GM12873 (cell line): Measurements from ENCODE around the gene ADAMTSL5.

Experiments used
- TF ChIP-seq, protein P1 (sequence below): IDR thresholded peaks from 2 replicates; pipeline ENCODE4 v1.5.1; 2012; ENCODE audit warnings: low read depth, mild to moderate bottlenecking, moderate library complexity, low read length, control low read depth; ENCODE audit not compliant: insufficient read depth; ENCODE audit errors: missing control alignments

Gene ADAMTSL5

DNA sequence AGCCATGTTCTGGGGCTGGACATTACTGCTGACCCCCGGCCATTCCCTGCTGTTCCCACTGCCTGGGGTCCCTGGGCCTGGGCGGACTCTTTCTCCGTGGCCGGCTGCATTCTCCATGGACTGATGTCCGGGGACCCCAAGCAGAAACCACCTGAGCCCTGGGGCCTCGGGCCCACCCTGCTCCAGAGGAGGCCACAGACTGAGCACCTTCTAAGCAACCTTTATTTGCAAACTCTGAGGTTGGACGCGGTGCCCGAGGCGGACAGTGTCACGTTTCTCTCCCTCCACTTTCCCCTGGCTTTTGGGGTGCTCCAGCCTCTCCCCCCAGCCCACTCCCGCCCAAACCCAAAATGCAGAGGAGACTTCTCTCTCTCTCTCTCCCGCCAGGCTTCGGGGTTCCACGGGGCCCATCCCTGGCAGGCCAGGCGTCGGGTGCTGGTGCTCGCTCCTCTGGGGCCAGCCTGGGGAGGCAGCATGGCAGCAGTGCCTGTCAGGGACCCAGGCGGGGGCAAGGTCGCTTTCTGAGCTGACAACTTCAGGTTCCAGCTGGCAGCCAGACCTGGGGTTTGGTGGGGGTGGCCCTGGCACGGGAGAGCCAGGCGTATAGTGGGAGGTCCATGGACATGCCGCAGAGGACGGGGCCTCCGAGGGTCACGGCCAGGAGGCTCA lies 31.5 kb downstream of the ADAMTSL5 start:
- TF ChIP-seq, protein P1, sequence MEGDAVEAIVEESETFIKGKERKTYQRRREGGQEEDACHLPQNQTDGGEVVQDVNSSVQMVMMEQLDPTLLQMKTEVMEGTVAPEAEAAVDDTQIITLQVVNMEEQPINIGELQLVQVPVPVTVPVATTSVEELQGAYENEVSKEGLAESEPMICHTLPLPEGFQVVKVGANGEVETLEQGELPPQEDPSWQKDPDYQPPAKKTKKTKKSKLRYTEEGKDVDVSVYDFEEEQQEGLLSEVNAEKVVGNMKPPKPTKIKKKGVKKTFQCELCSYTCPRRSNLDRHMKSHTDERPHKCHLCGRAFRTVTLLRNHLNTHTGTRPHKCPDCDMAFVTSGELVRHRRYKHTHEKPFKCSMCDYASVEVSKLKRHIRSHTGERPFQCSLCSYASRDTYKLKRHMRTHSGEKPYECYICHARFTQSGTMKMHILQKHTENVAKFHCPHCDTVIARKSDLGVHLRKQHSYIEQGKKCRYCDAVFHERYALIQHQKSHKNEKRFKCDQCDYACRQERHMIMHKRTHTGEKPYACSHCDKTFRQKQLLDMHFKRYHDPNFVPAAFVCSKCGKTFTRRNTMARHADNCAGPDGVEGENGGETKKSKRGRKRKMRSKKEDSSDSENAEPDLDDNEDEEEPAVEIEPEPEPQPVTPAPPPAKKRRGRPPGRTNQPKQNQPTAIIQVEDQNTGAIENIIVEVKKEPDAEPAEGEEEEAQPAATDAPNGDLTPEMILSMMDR: no peak

DNA sequence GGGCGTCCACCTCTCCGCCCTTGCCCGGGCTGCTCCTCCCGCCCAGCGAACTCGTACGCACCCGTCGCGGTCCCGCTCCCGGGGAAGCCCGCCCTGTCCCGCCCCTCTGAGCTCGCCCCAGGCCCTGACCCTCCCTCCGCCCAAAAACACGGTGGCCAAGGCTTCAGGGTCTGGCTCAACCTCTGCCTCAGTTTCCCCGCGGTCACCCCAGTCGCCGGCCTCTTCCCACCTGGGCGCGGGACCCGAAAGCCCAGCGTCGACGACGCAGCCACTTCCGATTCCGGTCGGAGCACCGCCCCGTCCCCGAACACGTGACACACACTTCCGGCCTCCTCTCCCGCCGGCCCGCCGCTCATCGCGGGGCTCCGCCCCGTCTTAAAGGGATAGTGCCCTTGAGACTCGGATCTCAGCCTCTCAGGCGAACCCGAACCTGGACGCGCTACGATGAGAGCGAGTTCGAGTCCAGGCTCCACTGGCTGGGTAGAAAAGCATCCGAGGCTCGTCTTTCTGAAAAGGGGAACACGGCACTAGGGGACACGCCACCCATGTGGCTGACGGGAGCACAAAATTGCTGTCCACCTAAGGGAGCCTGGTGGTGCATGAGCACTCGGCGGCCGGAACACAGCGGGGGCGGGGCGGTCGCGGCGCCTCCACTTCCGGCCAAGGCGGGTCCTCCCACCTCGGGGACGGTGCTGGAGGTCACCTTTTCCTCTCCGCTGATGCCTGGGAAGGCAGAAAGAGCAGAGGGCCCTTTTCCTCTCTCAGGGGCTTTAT lies 33.7 kb downstream of the ADAMTSL5 start, which contains the start of gene C19orf25:
C19orf25 (minus strand) TSS at position 282 of the 774 bp plus-strand sequence. CDS start 312 bp downstream, outside the sequence.
- TF ChIP-seq, protein P1: no peak

DNA sequence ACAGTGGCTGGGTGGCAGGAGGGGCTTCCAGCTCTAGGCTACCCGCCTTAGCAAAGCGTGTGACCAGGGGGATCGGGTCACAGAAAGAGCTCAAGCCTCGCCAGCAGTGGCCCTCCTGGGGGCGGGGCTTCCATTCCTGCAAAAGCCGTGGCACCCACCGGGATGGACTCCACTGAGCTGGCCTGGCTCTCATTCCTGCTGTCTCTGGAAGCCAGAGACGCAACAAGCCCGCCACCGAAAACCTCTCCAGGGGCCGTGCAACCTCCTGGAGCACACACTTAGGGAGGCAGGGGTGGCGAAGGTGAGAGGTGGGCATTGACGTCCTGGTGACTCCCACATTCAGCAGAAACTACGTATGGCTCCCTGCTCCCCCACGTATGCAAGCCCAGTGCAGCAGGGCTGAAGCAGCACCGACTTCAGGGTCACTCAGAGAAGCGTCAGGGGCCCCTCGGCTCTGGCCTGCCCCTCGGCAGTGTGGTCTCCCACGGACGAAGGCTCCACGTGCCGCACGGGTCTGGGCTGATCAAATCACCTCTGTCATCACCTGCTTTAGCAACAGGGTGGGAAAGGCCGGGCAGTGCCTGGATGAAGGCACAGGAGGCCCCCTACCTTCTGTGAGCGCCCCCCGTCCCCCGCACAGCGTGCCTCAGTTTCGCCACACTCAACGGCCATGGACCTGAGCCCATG lies 36.9 kb downstream of the ADAMTSL5 start:
- TF ChIP-seq, protein P1: no peak

- TF ChIP-seq, protein P1: no peak
These were observed 38.0 kb downstream of the ADAMTSL5 start for GRCh38 chr19:1474765-1475351.

GRCh38 chr19:1474011-1474764 lies 38.6 kb downstream of the ADAMTSL5 start:
- TF ChIP-seq, protein P1: no peak

DNA sequence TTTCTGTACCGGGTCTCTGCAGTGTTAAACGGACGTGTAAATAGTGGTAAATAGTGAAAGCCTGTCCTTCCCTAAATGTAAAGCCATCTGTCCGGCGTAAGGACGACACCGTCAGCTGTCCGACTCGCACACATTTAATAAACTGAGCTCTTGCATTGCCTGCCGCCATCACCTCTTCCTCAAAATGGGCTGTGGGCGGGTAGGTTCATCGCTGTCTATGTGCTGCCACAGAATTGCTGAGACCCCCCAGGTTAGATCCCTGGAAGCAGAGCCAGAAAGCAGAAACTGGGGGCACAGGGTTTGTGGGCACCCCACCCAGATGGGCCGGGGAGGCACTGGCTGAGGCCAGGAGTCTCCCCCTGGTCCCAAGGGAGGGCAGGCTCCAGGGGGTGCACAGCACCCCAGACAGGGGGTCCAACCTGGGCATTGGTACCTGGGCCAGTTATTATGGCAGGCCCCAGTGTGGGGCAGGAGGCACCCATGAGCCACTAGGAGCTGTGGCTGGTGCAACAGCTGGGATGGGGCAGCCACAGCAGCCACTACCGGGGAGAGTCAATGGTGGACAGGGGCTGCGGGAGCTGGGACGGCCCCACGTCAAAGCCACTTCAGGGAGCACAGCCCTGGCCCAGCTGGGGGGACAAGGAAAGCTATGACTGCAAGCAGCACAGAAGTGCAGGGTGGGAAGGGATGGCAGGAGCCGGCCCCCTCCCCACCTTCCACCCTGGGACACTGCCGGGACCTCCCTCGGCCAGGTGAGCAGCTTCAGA lies 39.6 kb downstream of the ADAMTSL5 start:
- TF ChIP-seq, protein P1: no peak
